ENCODE results near the gene RFPL2.
"Not testable (repeated sequence)": the region's sequence is repeated elsewhere in the genome, so short reads cannot be mapped to it uniquely, and the experiment has no call there.

Gene RFPL2

GRCh38 chr22:32144496-32145274 is 60.2 kb downstream of the RFPL2 start:
- no peak for TF ChIP-seq CTCF (IDR thresholded peaks at IDR 0.05; ENCODE audit: low read depth, low read length, missing control alignments)
- in situ Hi-C loops (cut with HindIII; ENCODE audit: low sequenced_read_pairs): no loop called here
- H3K4me3 ChIP-seq (ENCODE audit: low read depth, low read length): no peak overlapping the region
- no peak for DNase-seq (ENCODE audit: low read depth)

GRCh38 chr22:32142600-32142999 is 62.3 kb downstream of the RFPL2 start:
- H3K4me3 ChIP-seq (ENCODE audit: low read depth, low read length): no peak overlapping the region
- TF ChIP-seq CTCF (IDR thresholded peaks at IDR 0.05; ENCODE audit: low read depth, low read length, missing control alignments): no peak
- no peak for DNase-seq (ENCODE audit: low read depth)
- in situ Hi-C loops (cut with HindIII; ENCODE audit: low sequenced_read_pairs): no loop called here

- TF ChIP-seq CTCF (IDR thresholded peaks at IDR 0.05; ENCODE audit: low read depth, low read length, missing control alignments): peak; percentile 10
These were observed 64.2 kb downstream of the RFPL2 start for GRCh38 chr22:32140688-32141087.

More at GRCh38 chr22:32140688-32141087, 64.2 kb downstream of the RFPL2 start:
- DNase-seq (ENCODE audit: low read depth); H3K4me3 ChIP-seq (ENCODE audit: low read depth, low read length); in situ Hi-C loops (cut with HindIII; ENCODE audit: low sequenced_read_pairs): not testable (repeated sequence)
